GM19035 (cell line): ENCODE measurements around the gene NCKAP5.
"Not testable (repeated sequence)": the region's sequence is repeated elsewhere in the genome, so short reads cannot be mapped to it uniquely, and the experiment has no call there.

Experiments
- ATAC-seq: cut with Tn5 transposase; IDR thresholded peaks from one replicate; pipeline ENCODE4 v1.9.1; 2021; ENCODE audit not compliant: unreplicated experiment

Gene NCKAP5

GRCh38 chr2:133240491-133241223 lies 327.6 kb downstream of the NCKAP5 start:
- ATAC-seq = no peak

GRCh38 chr2:133235968-133236367 lies 332.3 kb downstream of the NCKAP5 start:
- no peak for ATAC-seq

GRCh38 chr2:133232556-133232955 lies 335.7 kb downstream of the NCKAP5 start:
- ATAC-seq = no peak

- no peak for ATAC-seq
These were observed 337.0 kb downstream of the NCKAP5 start for GRCh38 chr2:133231264-133231663.

- ATAC-seq = no peak
These were observed 338.3 kb downstream of the NCKAP5 start for GRCh38 chr2:133229974-133230373.

GRCh38 chr2:133223226-133223625 lies 345.0 kb downstream of the NCKAP5 start:
- no peak for ATAC-seq

- no peak for ATAC-seq
These were observed 346.9 kb downstream of the NCKAP5 start for GRCh38 chr2:133221398-133221797.

- ATAC-seq = no peak
These were observed 350.1 kb downstream of the NCKAP5 start for GRCh38 chr2:133218204-133218603.

GRCh38 chr2:133215477-133215876 lies 352.8 kb downstream of the NCKAP5 start:
- ATAC-seq = no peak

GRCh38 chr2:133213651-133214050 lies 354.6 kb downstream of the NCKAP5 start:
- ATAC-seq = no peak

- ATAC-seq = no peak
These were observed 358.9 kb downstream of the NCKAP5 start for GRCh38 chr2:133209325-133209724.

- ATAC-seq = not testable (repeated sequence)
These were observed 361.6 kb downstream of the NCKAP5 start for GRCh38 chr2:133206666-133207065.

- ATAC-seq = no peak
These were observed 363.8 kb downstream of the NCKAP5 start for GRCh38 chr2:133204421-133204820.

- ATAC-seq = no peak
These were observed 367.4 kb downstream of the NCKAP5 start for GRCh38 chr2:133200684-133201421.

GRCh38 chr2:133198678-133199077 lies 369.6 kb downstream of the NCKAP5 start:
- ATAC-seq = no peak

- no peak for ATAC-seq
These were observed 371.1 kb downstream of the NCKAP5 start for GRCh38 chr2:133197156-133197555.

- no peak for ATAC-seq
These were observed 373.4 kb downstream of the NCKAP5 start for GRCh38 chr2:133194777-133195335.

GRCh38 chr2:133194362-133194655 lies 374.0 kb downstream of the NCKAP5 start:
- no peak for ATAC-seq

GRCh38 chr2:133193544-133194361 lies 374.5 kb downstream of the NCKAP5 start:
- ATAC-seq = no peak

- ATAC-seq = no peak
These were observed 376.2 kb downstream of the NCKAP5 start for GRCh38 chr2:133192028-133192427.

GRCh38 chr2:133177196-133177595 lies 391.1 kb downstream of the NCKAP5 start:
- no peak for ATAC-seq
